ENCODE measurements around the gene F10.

The F10 gene

DNA sequence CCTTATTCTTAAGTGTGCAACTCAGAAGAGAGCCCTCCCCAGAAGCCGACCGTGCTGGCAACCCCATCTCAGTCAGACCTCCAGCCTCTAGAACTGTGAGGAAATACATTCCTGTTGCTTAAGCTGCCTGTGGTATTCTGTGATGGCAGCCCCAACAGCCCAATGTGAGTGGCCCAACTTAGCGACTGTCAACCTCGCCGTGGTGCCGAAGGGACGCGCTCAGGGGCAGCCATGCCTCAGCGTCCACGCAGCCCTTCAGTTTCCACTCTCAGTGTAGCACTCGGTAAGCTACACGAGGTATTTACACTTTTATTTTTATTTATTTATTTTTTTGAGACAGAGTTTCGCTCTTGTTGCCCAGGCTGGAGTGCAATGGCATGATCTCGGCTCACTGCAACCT is 54.2 kb downstream of the F10 start:
- no peak for DNase-seq

DNA sequence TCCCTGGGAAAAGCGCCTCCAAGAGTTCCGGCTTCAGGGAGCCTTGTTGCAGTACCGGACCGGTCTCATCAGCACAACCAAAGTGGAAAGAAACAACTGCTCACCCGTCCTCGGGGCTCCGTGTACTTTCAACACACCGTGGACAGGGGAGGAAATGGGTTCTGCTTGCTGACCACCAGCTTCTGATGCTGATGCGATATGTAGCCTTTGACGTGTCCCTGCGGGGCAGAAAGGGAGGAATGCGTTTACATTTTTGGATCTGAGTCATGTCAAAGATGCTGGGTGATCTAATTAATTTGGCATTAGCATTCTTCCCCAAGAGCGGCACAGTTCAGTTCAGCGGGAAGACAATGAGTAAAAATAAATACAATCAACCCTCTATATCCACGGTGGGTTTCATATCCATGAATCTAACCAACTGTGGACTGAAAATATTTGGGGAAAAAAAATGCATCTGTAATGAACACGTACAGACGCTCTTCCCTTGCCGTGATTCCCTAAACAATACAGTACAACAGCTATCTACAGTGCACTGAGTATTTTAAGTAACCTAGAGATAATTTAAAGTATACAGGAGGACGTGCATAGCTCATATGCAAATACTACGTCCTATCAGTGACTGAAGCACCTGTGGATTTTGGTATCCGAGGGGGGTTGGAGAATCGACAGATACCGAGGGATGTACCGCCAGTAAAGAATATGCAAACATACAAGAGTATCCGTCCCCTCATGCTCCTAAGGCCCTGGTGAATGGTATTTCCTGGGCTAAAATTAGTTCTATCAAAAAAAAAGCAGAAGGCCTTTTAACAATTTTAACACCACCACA is 55.7 kb downstream of the F10 start:
- no peak for DNase-seq

DNA sequence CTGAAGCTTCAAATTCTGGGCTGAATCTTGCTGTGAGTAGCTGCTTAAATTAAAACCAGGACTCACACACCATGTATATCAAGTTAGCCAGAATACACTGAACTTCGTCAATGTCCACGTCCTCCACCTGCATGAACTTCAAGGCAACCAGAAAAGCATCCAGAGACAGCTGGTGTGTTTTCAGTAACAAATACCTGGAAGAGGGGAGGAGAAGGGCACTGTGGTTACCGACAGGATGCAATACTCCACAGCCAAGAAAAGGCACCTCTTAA is 56.2 kb downstream of the F10 start:
- no peak for DNase-seq

DNA sequence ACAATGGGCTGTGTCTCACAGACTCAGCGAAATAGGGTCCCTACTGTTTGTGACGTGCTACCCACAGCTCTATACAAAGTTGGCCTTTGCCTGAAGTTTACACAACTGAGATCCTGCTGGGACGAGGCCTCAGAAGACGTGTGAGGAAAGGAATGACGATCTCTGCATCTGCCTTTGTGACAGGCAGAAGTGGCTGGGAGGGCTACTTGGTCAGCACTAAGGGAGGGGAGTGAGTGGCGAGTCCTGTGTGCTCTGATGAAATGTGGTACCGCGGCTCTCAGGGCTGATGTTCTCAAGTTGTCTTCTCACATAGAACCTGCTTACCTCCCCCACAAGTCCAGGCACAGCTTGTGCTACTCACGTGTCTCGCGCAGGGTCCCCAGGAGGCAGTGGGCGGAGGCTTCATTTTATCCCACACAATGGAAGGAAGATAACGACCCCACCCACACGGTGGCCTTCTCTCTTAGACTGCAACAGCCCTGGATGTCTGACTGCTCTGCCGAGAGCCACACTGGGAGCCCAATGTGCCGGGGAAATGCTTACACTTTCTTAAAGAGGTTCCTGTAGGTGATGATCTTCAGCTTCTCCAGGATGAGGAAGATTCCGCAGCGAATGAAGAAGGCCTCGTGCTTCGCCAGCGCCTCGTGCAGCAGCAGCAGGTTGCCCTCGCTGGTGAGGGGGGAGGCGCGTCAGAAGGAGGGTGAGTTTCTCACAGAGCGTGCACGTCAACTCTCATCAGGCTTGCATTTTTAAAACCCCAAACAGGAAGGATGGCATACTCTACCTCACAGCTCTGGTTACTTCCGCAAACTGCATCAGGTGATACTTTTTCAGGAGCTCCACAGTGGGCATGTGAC is 57.0 kb downstream of the F10 start:
- peak; percentile 63 for DNase-seq

DNA sequence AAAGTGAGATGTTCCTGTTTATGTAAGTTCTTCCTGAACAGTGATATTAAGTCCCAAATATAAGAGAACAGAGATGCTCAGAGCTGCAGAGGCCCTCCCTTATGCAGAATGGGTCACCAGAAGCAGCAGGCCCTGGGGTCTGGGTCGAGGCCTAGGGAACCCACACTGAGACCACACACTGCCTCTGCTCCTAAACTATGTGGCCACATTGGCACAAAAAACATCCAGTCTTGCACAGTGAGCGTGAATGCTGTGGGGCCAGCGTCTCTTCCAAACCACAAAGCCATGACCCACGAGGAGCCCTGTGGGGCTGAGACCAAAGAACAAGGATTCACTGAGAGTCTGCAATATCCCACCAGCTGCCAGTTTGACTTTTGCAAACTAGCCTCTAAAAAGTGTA is 59.4 kb downstream of the F10 start:
- no peak for DNase-seq

DNA sequence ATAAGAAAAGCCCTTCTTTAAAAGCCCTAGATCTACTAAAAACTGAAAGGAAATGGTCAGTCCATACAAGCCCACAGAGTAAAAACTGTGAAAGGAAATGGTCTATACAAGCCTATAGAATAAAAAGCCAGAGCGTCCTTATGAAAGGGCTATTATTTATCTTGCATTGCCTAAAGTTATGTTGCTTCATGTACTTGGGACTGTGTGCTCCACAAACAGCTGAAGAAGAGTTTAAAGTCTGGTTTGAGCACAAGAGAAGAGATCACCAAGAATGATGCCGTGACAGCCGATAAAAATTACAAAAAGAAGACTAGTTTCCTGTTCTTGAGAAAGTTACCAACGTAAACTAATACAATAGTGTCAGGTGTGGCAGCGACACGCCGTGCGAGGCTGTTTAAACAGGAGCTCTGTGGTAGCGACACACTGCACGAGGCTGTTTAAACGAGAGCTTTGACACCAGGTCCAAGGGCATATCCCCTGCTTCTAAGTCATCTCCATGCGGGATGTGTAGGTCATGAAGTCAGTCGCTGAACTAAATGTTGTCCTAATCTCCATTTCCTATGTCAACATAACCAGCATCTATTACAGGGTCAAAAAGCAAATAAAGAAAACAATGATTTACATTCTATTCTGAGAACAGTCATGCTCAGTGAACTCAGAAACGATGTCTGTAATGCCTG is 61.0 kb downstream of the F10 start:
- no peak for DNase-seq

DNA sequence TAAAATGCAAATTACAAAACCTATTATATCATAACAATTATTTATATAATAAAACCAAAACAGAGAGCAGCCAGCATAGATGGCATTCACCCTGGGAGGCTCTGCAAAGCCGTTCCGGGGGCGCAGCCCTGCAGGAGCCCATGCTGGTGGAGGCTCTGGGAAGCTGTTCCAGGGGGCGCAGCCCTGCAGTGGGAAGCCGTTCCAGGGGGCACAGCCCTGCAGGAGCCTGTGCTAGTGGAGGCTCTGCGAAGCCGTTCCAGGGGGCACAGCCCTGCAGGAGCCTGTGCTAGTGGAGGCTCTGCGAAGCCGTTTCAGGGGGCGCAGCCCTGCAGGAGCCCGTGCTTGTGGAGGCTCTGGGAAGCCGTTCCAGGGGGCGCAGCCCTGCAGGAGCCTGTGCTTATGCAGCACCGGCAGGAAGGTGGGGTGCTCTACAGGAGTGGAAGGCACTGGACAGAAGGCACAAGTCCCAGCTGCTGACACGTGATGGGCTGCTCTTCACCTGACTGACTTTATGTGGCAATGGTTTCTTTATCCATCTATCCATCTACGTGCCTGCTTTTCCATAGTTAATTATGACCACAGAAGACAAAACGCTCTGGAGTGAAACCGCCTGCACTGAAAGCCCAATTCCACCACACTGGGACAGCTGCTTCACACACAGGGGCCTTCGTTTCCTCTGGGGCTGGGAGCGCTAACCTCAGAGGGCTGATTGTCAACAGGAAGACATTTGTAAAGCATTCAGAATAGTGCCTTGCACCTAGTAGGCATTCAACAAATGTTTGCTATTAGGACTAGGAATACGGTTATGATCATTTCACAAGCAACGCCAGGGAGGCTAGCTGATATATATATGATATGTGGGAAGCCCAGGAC is 62.2 kb downstream of the F10 start:
- DNase-seq, result no peak

DNA sequence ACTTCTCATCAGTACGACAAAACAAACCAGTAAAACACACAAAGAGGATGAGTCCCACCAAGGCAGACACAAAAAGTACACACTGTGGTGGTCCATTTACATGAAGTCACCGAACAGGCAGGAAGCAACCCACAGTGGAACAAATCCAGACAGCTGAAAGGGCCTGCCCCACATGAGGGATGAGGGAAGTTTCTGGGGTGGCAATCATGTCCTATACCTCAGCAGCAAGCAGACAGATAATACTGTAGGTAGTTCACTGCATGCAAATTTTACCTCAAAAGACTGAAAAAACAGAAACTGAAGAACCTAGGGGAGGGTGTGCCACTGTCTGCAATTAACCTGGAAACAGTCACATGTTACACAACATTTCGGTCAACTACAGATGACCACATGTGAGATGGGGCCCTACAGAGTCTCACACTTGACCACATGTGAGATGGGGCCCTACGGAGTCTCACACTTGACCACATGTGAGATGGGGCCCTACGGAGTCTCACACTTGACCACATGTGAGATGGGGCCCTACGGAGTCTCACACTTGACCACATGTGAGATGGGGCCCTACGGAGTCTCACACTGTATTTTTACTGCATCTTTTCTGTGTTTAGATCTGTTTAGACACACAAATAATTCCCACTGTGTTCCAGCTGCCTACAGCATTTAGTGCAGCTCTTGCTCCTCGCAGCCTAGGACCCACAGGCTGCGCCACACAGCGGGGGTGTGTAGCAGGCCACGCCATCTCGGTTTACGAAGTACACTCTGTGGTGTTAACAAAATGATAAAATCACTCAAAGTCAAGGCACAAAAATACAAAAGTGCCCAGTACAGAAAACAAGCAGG is 63.7 kb downstream of the F10 start:
- DNase-seq, result no peak

DNA sequence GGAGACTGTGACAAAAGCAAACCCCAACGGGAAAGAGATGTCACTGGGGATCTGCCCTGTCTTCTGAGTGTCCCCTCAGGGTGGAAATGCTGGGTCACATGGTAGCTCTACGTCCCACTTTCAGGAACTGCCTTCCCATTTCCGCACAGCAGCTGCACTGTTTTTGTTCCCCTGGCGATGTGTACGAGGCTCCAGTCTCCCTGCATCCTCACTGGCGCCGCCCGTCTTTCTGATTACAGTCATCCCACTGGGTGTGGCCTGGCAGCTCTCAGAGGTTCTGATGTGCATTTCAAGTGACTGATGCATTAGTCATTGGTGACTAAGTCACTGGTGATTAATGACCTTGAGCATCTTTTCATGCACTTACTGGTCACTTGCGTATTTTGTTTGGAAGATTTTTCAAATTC is 64.7 kb downstream of the F10 start:
- peak; percentile 77 for DNase-seq

DNA sequence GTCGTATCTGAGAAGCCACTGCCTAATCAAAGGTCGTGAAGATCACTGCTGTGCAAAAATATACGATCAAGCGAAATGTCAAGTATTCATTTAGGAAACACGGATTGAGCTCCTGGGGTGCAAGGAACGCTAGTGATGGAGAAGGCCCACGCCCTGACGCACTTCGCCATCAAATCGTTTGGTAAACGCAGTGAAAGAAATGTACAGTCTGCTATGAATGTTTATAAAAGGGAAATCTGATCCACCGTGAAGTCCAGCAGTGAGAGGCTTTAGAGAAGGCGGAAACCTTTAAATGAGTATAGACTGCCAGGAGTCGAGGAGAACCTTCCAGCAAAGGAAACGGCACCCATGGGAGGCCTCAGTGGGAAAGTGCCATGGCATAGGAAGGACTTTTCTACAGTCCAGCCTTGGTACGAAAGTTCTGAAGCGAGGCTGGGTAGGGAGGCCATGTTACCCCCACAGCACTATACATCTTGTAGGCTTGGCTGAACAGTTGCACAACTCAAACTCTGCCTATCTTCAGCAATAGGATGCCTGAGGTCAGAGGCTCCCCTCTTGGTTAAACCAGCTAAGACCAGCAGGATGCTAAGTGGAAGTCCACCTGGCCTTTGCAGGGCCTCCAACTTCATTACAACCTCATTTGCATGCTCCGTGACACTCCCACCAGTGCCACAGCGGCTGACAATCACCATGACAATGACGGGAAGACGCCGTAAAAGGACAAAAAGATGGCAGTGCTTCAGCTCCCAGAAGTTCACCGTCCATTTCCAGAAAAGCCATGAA is 65.5 kb downstream of the F10 start:
- DNase-seq, result no peak

DNA sequence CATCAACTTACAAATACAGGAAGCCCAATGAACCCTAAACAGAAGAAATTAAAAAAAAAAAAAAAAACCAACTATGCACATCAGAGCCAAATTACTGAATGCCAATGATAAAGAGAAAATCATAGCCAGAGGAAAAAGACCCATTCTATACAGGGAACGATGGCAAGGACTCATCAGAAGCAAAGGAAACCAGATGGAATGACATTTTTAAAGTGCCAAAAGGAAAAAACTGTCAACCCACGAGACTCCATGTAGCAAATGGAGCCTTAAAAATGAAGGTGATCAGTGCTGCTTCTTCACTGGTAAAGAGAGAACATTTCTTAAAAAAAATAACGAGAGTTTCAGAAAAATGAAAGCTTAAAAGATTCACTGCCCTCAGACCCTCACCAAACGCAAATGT is 67.6 kb downstream of the F10 start:
- DNase-seq, result no peak

DNA sequence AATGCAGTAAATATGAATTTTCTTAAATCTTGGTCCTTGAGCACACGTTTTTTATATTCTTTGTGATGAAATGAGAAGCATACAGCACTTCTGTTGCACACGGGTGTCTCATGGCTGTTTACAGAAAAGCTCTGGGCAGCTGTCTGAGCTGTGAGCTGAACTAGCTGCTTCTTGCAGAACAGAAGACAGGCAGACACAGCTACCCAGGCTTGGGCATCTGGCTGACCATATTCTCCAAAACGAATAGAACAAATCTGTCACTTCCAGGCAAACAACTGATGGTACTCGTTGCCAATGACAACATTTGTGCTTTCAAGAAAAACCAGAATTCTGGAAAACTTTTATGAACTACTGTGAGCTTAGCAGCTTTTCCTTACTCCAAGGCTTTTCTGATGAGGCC is 69.7 kb downstream of the F10 start:
- no peak for DNase-seq

DNA sequence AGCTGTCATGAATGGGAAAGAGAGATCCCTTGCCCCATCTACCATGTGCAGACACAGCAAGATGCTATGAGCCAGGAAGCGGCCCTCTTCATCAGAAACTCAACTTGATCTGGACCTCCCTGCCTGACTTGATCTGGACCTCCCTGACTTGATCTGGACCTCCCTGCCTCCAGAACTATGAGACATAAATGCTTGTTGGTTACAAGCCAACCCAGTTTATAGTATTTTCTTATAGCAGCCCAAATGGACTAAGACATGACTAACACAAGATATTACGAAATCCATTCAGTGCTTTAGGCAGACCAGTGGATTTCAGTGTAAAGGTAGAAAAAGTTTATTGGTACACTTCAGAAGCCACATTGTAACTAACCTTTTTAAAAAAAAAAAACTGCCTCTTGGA is 70.3 kb downstream of the F10 start:
- DNase-seq, result no peak

DNA sequence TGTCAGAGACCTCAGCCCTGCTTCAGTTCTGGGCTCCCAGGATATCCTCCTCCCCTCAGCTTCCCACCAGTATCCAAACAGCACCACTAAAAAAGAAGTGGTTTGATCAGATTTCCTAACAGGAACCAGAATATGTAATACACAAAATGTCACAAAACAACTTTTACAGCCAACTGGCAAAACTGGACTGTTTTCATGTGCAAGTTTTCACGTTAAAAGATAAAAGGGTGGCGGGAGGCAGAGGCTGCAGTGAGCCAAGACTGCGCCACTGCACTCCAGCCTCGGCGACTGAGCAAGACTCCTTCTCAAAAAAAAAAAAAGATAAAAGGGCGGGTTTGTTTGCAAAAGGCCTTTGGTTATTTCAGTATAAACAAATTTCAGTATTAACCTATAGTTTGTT is 72.8 kb downstream of the F10 start:
- DNase-seq, result no peak

DNA sequence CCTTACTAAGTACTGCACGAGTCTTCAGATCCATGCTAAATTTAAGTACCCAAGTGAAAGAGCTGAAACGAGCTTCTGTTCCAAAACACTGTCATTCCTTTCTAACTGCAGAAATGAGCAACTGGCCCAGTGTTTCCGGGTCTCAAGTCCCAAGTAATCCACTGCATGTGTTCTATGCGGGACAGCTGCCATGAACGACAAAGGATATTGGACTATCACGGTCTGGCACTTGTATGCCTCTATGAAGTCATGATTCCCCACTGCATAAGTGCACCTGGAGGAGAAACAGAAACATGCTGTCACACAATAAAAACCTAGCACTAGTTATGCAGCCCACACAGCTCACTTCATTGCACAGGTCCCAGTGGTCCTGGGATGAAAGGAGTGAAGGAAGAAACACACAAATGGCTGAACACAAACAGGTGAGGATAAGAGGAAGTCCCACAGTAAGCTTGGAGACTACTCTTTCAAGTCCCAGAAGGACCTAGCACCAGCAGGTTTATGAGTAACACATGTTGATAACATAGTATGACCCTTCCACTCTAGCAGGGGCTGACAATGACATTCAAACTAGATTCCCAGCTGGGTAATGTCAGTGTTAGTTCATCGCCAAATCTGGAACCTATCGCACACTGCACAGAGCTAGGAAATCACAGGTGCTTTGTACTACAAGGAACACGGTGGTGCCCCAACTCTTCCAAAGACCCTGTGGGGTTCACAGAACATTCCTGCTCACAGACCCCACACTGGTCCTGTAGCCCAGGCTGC is 74.6 kb downstream of the F10 start:
- no peak for DNase-seq

All from hematopoietic multipotent progenitor cell treated with erythropoietin and hydrocortisone succinate and interleukin-3 and kit ligand, for 4 days (in vitro differentiated cells).